Stimulated activated naive B cell treated with anti-CD40 and anti-IgM and Interleukin-4, amounts not matched to agents 10 μg/mL and 1 μg/mL and 100 μg/mL, for 72 hours (primary cell): ENCODE data around the gene DAPK2.

ENCODE experiments used
- ATAC-seq, 2 donors: fragments of 150-1000 bp; cut with Tn5 transposase; replicated peaks; 2 replicates each; pipeline ENCODE4 v1.10.0; 2021; ENCODE audit warnings: moderate library complexity in 1 of 2
- DNase-seq: peaks from one replicate; pipeline ENCODE4 v3.0.0; 2021
- H3K27ac Mint-ChIP-seq: one replicate; pipeline ENCODE4 v1.8.0; 2022; ENCODE audit warnings: mild to moderate bottlenecking, mixed read lengths
- H3K27me3 Mint-ChIP-seq, 2 donors: one replicate each; pipeline ENCODE4 v1.8.0; 2022; ENCODE audit warnings: mixed read lengths in 2 of 2
- H3K36me3 Mint-ChIP-seq, 2 donors: one replicate each; pipeline ENCODE4 v1.8.0; 2022; ENCODE audit warnings: mixed read lengths in 2 of 2, mild to moderate bottlenecking in 1 of 2
- H3K4me1 Mint-ChIP-seq, 2 donors: one replicate each; pipeline ENCODE4 v1.8.0; 2022; ENCODE audit warnings: mixed read lengths in 2 of 2, mild to moderate bottlenecking in 1 of 2
- H3K4me3 Mint-ChIP-seq, 2 donors: one replicate each; pipeline ENCODE4 v1.8.0; 2022; ENCODE audit warnings: mild to moderate bottlenecking in 2 of 2, mixed read lengths in 2 of 2, moderate library complexity in 1 of 2
- H3K9me3 Mint-ChIP-seq, 2 donors: one replicate each; pipeline ENCODE4 v1.8.0; 2022; ENCODE audit warnings: mixed read lengths in 2 of 2, mild to moderate bottlenecking in 1 of 2

The DAPK2 gene

DNA sequence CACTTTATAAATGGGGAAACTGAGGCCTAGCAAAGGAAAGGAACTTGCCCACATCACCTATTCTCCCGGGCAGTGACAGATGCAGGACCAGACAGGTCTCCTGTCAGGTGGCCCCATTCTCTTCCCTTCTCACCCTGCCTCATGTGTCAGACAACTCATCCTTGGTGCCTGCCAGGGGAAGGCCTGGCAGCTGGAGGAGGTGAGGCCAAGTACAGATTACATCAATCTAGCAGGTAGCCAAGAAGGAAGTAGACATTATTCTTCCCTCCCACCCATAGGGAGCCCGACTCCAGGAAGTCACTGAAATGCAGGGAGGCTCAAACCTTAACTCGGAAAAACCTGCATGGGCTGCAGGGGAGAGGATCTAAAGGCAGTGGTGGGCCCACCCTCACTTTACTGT, 39.6 kb downstream of the DAPK2 start:
- H3K27ac Mint-ChIP-seq: no peak overlapping the region
- no peak overlapping the region for H3K4me3 Mint-ChIP-seq
- peaks cover 0 to 2% of the 10 kb centered on the region in 2 donors for H3K36me3 Mint-ChIP-seq
- peaks cover under 1 to 6% of the 10 kb centered on the region in 2 donors for H3K27me3 Mint-ChIP-seq
- H3K9me3 Mint-ChIP-seq: no peaks in the 10 kb centered on the region
- DNase-seq (no peak), ATAC-seq (no peak)
- H3K4me1 Mint-ChIP-seq: peaks cover 27 to 30% of the 10 kb centered on the region in 2 donors

DNA sequence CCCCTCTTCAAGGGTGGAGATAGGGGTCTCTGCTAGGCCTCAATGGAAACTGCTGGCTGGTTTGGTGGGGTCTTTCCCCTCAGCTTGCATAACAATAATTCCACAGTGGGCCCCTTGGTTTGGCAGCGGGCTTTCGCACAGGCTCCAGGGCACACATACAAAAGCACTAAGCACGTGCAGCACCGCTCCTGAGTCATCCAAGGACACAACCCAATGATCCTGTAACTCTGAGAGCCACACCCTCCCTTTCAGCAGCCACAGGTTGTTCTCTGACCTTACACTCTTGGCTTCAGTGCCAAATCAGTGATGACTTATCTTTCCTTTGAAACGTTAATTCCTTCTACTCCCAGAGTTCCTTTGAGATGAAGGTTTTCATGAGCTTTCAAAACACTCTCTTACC, 41.7 kb downstream of the DAPK2 start:
- H3K27ac Mint-ChIP-seq: no peak overlapping the region
- peaks cover 15 to 24% of the 10 kb centered on the region in 2 donors for H3K27me3 Mint-ChIP-seq
- peaks cover 22 to 31% of the 10 kb centered on the region in 2 donors for H3K4me1 Mint-ChIP-seq
- H3K36me3 Mint-ChIP-seq: peaks cover 2 to 4% of the 10 kb centered on the region in 2 donors
- no peak overlapping the region for H3K4me3 Mint-ChIP-seq
- no peak for ATAC-seq
- no peak for DNase-seq
- no peaks in the 10 kb centered on the region for H3K9me3 Mint-ChIP-seq

DNA sequence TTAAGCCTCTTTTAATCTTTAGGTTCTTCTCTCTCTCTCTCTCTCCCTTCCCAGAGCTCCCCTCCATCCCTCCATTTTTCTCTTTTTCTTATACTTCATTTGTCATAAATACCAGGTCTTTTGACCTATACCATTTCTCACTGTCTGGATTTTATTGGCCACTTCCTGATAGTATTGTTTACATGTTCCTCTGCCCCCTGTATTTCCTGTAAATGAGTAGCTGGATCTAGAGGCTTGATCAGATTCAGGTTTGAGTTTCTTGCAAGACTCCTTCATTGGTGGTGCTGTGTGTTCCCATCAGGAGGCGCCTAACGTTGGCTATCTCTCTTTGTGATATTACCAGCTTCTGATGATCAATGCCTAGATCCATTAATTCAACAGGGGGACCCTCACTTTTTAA, 42.2 kb downstream of the DAPK2 start:
- DNase-seq: no peak
- Mint-ChIP-seq H3K9me3 (no peaks in the 10 kb centered on the region), H3K36me3 (peaks cover 2 to 4% of the 10 kb centered on the region in 2 donors), H3K27me3 (peaks cover 15 to 24% of the 10 kb centered on the region in 2 donors), H3K4me1 (peaks cover 17 to 26% of the 10 kb centered on the region in 2 donors), H3K27ac (peak overlapping the region; percentile 43), H3K4me3 (no peak overlapping the region)
- ATAC-seq: no peak

DNA sequence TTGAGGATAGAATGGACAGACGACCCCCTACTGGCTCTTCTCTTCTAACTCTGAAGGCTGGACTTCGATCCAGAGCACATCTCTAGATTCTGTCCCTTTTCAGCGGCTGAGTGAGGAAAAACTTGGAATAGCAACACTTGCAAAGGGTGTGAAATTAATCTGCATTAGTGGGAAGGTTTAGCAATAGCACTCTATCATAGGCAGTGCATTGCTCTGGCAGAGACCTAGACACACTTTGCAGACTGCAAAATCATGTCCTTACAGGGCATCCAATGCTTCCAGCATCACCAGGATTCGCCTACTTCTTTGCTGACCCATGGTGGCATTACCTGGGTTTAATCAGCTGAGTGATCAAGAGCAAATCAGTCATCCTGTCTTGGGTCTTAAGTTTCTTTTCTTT, 43.1 kb downstream of the DAPK2 start:
- H3K36me3 Mint-ChIP-seq: peaks cover 2 to 4% of the 10 kb centered on the region in 2 donors

DNA sequence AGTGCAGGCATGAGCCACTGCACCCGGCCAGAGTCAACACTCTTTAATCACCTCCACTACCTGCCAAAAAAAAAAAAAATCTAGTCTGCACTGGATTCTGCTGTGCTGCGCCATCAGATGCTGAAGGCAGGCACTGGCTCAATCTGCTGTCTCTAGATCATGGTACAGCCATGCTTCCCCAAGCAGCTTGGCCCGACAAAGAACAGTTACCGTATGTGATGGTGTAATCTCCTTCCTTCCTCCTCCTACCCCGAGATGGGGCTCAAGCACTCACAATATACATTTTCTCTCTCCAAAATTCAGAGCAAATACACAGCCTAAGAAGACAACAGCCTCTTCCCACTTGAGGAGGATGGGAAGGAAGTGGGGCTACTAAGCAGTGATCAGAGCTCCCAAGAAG, 45.1 kb downstream of the DAPK2 start:
- Mint-ChIP-seq H3K9me3 (no peaks in the 10 kb centered on the region), H3K4me1 (peaks cover 20 to 37% of the 10 kb centered on the region in 2 donors), H3K27ac (peak overlapping the region; percentile 59), H3K36me3 (peaks cover 2 to 4% of the 10 kb centered on the region in 2 donors), H3K27me3 (peaks cover 15 to 24% of the 10 kb centered on the region in 2 donors), H3K4me3 (no peak overlapping the region)
- ATAC-seq (no peak), DNase-seq (no peak)

More for the DNA sequence above, 43.1 kb downstream of the DAPK2 start:
- Mint-ChIP-seq H3K27ac (no peak overlapping the region), H3K27me3 (peaks cover 15 to 24% of the 10 kb centered on the region in 2 donors), H3K4me3 (no peak overlapping the region), H3K9me3 (no peaks in the 10 kb centered on the region), H3K4me1 (peaks cover 18 to 32% of the 10 kb centered on the region in 2 donors)
- ATAC-seq (no peak), DNase-seq (no peak)

DNA sequence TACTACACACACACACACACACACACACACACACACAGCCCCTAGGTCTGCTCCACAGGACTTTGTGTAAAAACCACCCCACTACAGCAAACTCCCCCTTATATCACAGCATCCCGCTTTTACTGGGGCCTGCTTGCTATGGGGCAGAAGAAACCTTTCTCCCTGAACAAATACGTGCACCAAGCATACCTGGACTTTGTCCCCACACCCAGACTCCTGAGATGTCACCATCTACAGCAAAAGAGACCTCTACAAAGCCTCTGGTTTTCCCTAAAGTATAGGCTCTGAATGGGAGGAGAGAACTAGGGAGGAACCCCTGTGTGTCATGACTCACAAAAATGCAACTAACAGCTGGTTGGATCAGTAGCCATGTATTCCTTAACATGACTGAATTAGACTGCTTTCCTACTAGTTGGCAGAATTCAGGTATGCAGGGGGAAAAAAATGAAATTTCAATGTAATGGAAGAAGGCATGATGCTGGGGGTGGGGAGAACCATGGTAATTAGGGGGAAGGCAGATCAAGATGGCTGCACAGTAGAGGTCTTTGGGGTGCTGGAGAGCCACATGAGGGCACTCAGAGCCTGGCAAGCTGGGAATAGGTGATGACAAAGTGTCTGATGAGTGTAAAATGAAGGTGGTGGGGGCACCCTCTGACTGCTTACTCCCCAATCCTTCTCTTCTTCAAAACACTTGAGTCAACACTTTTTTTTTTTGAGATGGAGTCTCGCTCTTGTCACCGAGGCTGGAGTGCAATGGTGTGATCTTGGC, 45.9 kb downstream of the DAPK2 start:
- Mint-ChIP-seq H3K4me1 (peaks cover 18 to 41% of the 10 kb centered on the region in 2 donors), H3K4me3 (no peak overlapping the region), H3K36me3 (peaks cover 2 to 4% of the 10 kb centered on the region in 2 donors), H3K27me3 (peaks cover 15 to 24% of the 10 kb centered on the region in 2 donors), H3K9me3 (no peaks in the 10 kb centered on the region), H3K27ac (no peak overlapping the region)
- ATAC-seq (no peak), DNase-seq (no peak)

DNA sequence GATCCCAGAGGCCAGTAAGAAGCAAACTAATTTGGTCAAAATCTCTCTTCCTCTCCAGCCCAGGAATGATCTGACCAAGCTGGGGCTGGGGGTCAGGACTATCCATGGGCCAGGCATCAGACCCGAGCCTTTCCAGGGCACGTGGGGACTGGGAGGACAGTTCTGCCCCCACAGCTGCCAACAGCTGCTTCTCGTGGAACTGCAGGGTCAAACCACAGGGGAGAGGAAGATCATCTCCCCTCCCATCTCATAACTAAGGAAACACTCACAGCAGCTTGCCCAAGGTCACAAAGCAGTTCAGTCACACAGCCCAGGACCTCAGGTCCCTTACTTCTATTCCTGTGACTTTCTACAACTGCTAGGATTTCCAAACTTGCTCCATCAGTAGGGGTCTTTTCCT, 47.1 kb downstream of the DAPK2 start:
- Mint-ChIP-seq H3K4me1 (peaks cover 18 to 43% of the 10 kb centered on the region in 2 donors), H3K27me3 (peaks cover 15 to 24% of the 10 kb centered on the region in 2 donors), H3K36me3 (peaks cover 0 to 4% of the 10 kb centered on the region in 2 donors), H3K27ac (no peak overlapping the region), H3K4me3 (no peak overlapping the region), H3K9me3 (no peaks in the 10 kb centered on the region)
- DNase-seq: no peak
- ATAC-seq: no peak

DNA sequence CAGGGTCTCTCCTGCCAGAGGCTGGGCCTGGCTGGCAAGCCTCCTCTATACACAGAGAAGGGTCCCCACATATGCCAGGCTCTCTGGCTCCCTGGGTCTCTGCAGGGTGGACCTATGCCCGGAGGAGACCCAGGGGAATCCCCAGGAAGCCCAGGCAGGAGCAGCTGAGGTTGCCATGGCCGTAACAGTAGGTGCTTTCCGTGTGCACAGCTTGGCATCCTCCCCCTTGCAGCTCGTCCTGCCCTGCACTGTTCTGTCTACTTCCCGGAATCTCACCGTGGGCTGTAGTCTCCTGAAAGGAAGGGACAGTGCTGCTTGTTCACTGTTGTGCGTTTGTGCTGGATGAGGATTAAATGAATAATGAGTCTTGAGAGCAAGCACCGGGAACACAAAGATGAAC, 47.8 kb downstream of the DAPK2 start:
- Mint-ChIP-seq H3K4me1 (peaks cover 18 to 47% of the 10 kb centered on the region in 2 donors), H3K27me3 (peaks cover 15 to 24% of the 10 kb centered on the region in 2 donors), H3K9me3 (no peaks in the 10 kb centered on the region), H3K4me3 (no peak overlapping the region), H3K36me3 (peaks cover 0 to 4% of the 10 kb centered on the region in 2 donors), H3K27ac (no peak overlapping the region)
- DNase-seq: no peak
- ATAC-seq: peak in 1 of 2 donors; percentile 57

DNA sequence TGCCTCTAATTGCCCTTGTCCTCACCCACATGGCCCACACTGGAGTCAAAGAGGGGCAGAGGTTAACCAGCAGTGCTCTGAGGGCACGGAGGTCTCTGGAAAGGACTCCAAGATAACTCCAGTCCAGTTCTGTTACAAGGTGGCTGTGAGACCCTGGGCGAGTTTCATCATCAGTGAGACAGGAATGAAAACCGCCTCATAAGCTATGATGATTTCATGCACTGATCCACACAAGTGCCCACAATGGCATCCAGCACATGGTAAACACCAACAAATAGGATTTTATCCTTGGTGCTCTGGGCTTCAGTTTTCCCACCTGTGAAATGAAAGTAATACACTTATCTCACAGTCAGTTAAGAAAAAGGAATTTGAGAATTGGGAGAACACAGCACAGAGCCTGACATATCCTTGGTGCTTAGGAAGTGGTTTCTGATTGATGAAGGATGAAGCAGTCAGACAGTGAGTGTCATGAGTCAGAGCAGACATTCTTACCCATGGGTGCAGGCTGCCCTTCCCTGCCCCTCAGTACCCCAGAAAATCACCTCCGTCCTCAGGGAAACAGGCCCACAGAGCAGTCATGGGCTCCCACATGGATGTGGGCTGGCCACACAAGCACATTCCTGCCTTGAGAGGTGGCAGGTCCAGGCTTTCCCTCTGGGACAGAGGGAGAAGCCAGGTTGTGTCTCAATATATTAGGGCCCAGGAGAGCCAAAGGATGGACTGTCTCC, 48.4 kb downstream of the DAPK2 start:
- H3K36me3 Mint-ChIP-seq: peaks cover 0 to 4% of the 10 kb centered on the region in 2 donors
- H3K9me3 Mint-ChIP-seq: no peaks in the 10 kb centered on the region
- ATAC-seq: peak in 1 of 2 donors; percentile 38
- H3K27me3 Mint-ChIP-seq: peaks cover 15 to 24% of the 10 kb centered on the region in 2 donors
- no peak overlapping the region for H3K4me3 Mint-ChIP-seq
- H3K4me1 Mint-ChIP-seq: peaks cover 21 to 53% of the 10 kb centered on the region in 2 donors
- DNase-seq: no peak
- no peak overlapping the region for H3K27ac Mint-ChIP-seq

DNA sequence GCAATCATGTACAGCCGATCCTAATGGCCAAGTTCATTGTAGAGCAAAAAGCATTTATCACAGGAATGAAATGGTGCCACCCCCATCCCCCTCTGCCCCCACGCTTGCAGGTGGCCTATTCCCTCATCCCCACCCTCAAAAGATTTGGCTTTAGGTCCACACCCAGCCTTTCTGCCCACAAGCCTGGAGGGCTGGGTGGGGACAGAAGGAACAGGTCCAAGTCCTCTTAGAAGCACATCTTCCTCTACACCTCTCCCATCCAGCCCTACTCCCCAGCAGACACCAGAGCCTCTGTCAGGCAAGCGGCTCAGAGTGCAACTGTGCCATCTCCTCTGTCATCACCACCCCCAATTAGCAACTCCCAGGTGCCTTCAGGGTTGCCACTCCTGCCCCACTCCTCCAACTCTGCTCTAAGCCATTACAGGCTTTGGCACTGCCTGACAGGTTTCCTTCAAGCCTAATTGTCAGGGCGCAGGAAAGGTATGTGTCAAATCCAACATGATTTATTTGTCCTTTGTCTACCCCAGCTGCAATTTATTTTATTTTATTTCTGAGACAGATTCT, 49.4 kb downstream of the DAPK2 start:
- DNase-seq (no peak), ATAC-seq (no peak)
- Mint-ChIP-seq H3K4me1 (peaks cover 31 to 63% of the 10 kb centered on the region in 2 donors), H3K27ac (no peak overlapping the region), H3K9me3 (no peaks in the 10 kb centered on the region), H3K36me3 (peaks cover 0 to 4% of the 10 kb centered on the region in 2 donors), H3K4me3 (no peak overlapping the region), H3K27me3 (peaks cover 15 to 21% of the 10 kb centered on the region in 2 donors)

DNA sequence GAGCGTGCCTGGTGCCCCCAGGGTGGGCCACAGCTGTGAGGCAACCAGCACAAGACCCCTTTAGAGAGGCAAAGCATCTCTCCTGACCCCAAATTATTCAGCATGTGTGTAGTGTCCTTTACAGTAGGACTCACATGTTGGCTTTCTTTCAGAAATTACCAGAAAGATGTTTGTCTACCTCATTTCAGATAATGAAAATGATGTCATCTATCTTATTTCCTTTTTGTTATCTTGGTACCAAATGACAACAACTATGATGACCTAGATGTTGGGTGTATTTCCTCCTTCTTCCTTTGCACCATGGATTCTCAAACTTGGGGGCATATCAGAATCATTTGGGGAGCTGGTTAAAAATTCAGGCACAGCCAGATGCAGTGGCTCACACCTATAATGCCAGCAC, 50.5 kb downstream of the DAPK2 start:
- DNase-seq (no peak), ATAC-seq (no peak)
- peaks cover 39 to 64% of the 10 kb centered on the region in 2 donors for H3K4me1 Mint-ChIP-seq
- peaks cover 0 to 4% of the 10 kb centered on the region in 2 donors for H3K36me3 Mint-ChIP-seq
- no peak overlapping the region for H3K4me3 Mint-ChIP-seq
- peaks cover 7 to 10% of the 10 kb centered on the region in 2 donors for H3K27me3 Mint-ChIP-seq
- no peaks in the 10 kb centered on the region for H3K9me3 Mint-ChIP-seq
- H3K27ac Mint-ChIP-seq: peak overlapping the region; percentile 17

DNA sequence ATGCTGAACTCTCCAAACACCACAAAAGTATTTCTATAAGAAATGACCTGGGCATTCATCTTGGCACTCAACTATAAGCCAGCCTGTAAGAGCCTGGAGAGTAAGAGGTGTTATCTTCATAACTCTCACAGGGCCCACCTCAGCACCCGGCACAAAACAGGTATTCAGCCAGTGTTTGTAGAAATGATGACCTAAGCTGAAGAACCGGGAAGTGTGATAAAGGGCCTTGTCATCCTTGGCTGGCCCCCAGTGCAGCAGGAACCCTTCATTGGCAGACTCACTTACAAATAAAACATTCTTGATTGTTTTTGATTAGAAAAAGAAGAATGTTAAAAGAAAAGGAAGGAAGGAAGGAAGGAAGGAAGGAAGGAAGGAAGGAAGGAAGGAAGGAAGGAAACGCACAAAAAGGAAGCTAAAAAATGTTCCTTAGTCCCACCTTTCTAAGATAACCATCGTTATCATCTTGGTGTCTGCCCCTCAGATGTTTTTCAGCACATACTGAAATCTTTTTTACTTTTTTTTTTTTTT, 52.1 kb downstream of the DAPK2 start:
- Mint-ChIP-seq H3K9me3 (no peaks in the 10 kb centered on the region), H3K4me1 (peaks cover 45 to 64% of the 10 kb centered on the region in 2 donors), H3K4me3 (no peak overlapping the region), H3K27ac (no peak overlapping the region), H3K27me3 (no peaks in the 10 kb centered on the region), H3K36me3 (no peaks in the 10 kb centered on the region)
- ATAC-seq (no peak), DNase-seq (no peak)

DNA sequence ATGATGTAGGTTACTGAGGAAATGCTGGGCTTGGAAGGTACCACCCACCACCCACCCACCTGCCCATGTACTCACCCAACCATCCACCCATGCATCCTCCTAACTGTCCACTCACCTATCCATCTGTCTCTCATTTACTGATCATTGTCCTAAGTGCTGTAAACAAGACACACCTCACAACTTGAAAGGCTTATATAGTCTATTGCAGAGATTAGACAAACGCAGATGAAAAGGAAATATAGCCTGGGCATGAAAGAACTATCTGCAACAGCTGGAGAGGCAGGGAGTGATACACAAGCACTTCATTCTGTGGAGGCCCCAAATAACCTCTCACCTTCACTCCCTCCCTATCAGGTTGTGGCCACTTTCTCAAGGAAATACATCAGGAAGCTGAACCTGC, 54.0 kb downstream of the DAPK2 start:
- ATAC-seq: peak in 1 of 2 donors; percentile 38
- H3K9me3 Mint-ChIP-seq: no peaks in the 10 kb centered on the region
- peak overlapping the region in 1 of 2 donors; percentile 29 for H3K4me3 Mint-ChIP-seq
- H3K27me3 Mint-ChIP-seq: no peaks in the 10 kb centered on the region
- peaks cover 45 to 61% of the 10 kb centered on the region in 2 donors for H3K4me1 Mint-ChIP-seq
- DNase-seq: no peak
- H3K36me3 Mint-ChIP-seq: no peaks in the 10 kb centered on the region
- no peak overlapping the region for H3K27ac Mint-ChIP-seq

DNA sequence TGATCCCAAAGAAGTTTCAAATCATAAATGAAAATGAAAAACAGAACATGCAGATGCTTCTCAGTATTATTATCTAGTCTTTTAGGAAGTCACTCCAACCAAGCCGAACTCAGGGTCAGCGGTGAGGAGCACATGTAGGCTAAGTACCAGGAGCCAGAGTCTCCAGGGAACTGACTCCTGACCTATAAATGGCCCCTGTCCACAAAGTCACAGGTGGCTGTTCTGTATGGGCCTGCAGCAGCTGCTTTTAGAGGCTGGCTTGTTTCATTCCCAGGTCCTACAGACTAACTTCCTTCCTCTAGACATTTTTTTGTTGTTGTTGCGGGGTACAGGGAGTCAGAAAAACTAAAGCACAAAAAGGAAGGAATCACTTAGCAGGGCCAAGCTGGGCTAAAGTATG, 54.6 kb downstream of the DAPK2 start:
- no peak for ATAC-seq
- DNase-seq: no peak
- no peaks in the 10 kb centered on the region for H3K9me3 Mint-ChIP-seq
- peak overlapping the region; percentile 6 to 21 for H3K4me3 Mint-ChIP-seq
- peaks cover 47 to 67% of the 10 kb centered on the region in 2 donors for H3K4me1 Mint-ChIP-seq
- no peaks in the 10 kb centered on the region for H3K36me3 Mint-ChIP-seq
- H3K27me3 Mint-ChIP-seq: no peaks in the 10 kb centered on the region
- peak overlapping the region; percentile 2 for H3K27ac Mint-ChIP-seq
